Immature natural killer cell (primary cell): Measurements from ENCODE around the gene RNH1. TPM values are rescaled to one million over a fixed set of nuclear protein-coding genes. Genes with fewer than 3 reads are reported as not detected.

Source experiments
- DNase-seq, 3 donors: peaks; one replicate each; pipeline ENCODE4 v3.0.0; 2022; ENCODE audit warnings: mixed read lengths in 1 of 3
- H3K27ac Mint-ChIP-seq, 6 donors: one replicate each; pipeline ENCODE4 v1.8.0; 2020; ENCODE audit warnings: mixed read lengths in 6 of 6, mild to moderate bottlenecking in 5 of 6, inconsistent platforms in 4 of 6, moderate library complexity in 3 of 6
- H3K27me3 Mint-ChIP-seq, 3 donors: one replicate each; pipeline ENCODE4 v1.8.0; 2020 to 2021; ENCODE audit warnings: low read depth in 3 of 3, mild to moderate bottlenecking in 3 of 3, mixed read lengths in 3 of 3, moderate library complexity in 3 of 3, inconsistent platforms in 1 of 3
- H3K36me3 Mint-ChIP-seq, 3 donors: one replicate each; pipeline ENCODE4 v1.8.0; 2020; ENCODE audit warnings: mixed read lengths in 3 of 3, inconsistent platforms in 2 of 3, mild to moderate bottlenecking in 2 of 3
- H3K4me1 Mint-ChIP-seq, 2 donors: one replicate each; pipeline ENCODE4 v1.8.0; 2020; ENCODE audit warnings: inconsistent platforms in 2 of 2, mild to moderate bottlenecking in 2 of 2, mixed read lengths in 2 of 2, moderate library complexity in 1 of 2
- H3K4me3 Mint-ChIP-seq, 5 donors: one replicate each; pipeline ENCODE4 v1.8.0; 2020; ENCODE audit warnings: mild to moderate bottlenecking in 5 of 5, mixed read lengths in 5 of 5, inconsistent platforms in 3 of 5, moderate library complexity in 3 of 5
- H3K9me3 Mint-ChIP-seq, 6 donors: one replicate each; pipeline ENCODE4 v1.8.0; 2020; ENCODE audit warnings: mild to moderate bottlenecking in 6 of 6, mixed read lengths in 6 of 6, inconsistent platforms in 4 of 6, moderate library complexity in 3 of 6
- polyA plus RNA-seq, 3 donors: library from polyadenylated mRNA; unstranded; fragments of 300-500 nt; fragmentation: Illumina TruSeq; gene quantifications; one replicate each; pipeline ENCODE4 v1.2.3, GENCODE V29; 2021

RNH1 gene
- polyA plus RNA-seq, 3 donors from 2014 or later: 164 to 180 (median 168) TPM

- Mint-ChIP-seq H3K27ac (peak overlapping the region in 1 of 6 donors; percentile 17), H3K4me3 (no peak overlapping the region)
- no peak for DNase-seq
Measured at GRCh38 chr11:503179-503981, 3.7 kb downstream of the RNH1 start.

GRCh38 chr11:502288-503178, 4.5 kb downstream of the RNH1 start:
- H3K27ac Mint-ChIP-seq: no peak overlapping the region
- peaks cover 19% of the 10 kb centered on the region in 2 donors for H3K4me1 Mint-ChIP-seq
- H3K27me3 Mint-ChIP-seq: peaks cover 8 to 18% (median 8%) of the 10 kb centered on the region in 3 donors
- H3K9me3 Mint-ChIP-seq: no peaks in the 10 kb centered on the region
- H3K36me3 Mint-ChIP-seq: peaks cover 2 to 4% (median 3%) of the 10 kb centered on the region in 3 donors
- no peak for DNase-seq
- H3K4me3 Mint-ChIP-seq: no peak overlapping the region

More at GRCh38 chr11:503179-503981, 3.7 kb downstream of the RNH1 start:
- Mint-ChIP-seq H3K27me3 (peaks cover 6 to 15% (median 8%) of the 10 kb centered on the region in 3 donors), H3K36me3 (no peaks in the 10 kb centered on the region), H3K4me1 (peaks cover 19 to 23% of the 10 kb centered on the region in 2 donors), H3K9me3 (no peaks in the 10 kb centered on the region)

- Mint-ChIP-seq H3K4me3 (no peak overlapping the region), H3K27ac (peak overlapping the region in 2 of 6 donors; percentile 46 to 49), H3K36me3 (peaks cover 8 to 12% (median 10%) of the 10 kb centered on the region in 3 donors), H3K4me1 (peaks cover 19% of the 10 kb centered on the region in 2 donors), H3K27me3 (peaks cover 8 to 22% (median 13%) of the 10 kb centered on the region in 3 donors), H3K9me3 (no peaks in the 10 kb centered on the region)
- DNase-seq: no peak
Measured at GRCh38 chr11:501683-502287, 5.3 kb downstream of the RNH1 start.

GRCh38 chr11:501001-501682, 5.9 kb downstream of the RNH1 start:
- no peak for DNase-seq
- Mint-ChIP-seq H3K36me3 (peaks cover 8 to 12% (median 10%) of the 10 kb centered on the region in 3 donors), H3K27me3 (peaks cover 7 to 16% (median 9%) of the 10 kb centered on the region in 3 donors), H3K4me3 (no peak overlapping the region), H3K27ac (peak overlapping the region in 1 of 6 donors; percentile 50), H3K9me3 (peaks cover 0 to 2% (median 0%) of the 10 kb centered on the region in 6 donors), H3K4me1 (peaks cover 13 to 16% of the 10 kb centered on the region in 2 donors)

- no peak for DNase-seq
- peaks cover 5 to 13% (median 10%) of the 10 kb centered on the region in 3 donors for H3K27me3 Mint-ChIP-seq
- no peak overlapping the region for H3K4me3 Mint-ChIP-seq
- H3K4me1 Mint-ChIP-seq: peaks cover 0 to 1% of the 10 kb centered on the region in 2 donors
- H3K36me3 Mint-ChIP-seq: peaks cover 12 to 20% (median 14%) of the 10 kb centered on the region in 3 donors
- no peak overlapping the region for H3K27ac Mint-ChIP-seq
- peaks cover 0 to 2% (median 0%) of the 10 kb centered on the region in 6 donors for H3K9me3 Mint-ChIP-seq
Measured at GRCh38 chr11:499201-500076, 7.6 kb downstream of the RNH1 start.

- no peak overlapping the region for H3K27ac Mint-ChIP-seq
- DNase-seq: no peak
- no peak overlapping the region for H3K4me3 Mint-ChIP-seq
- peaks cover 5 to 13% (median 12%) of the 10 kb centered on the region in 3 donors for H3K27me3 Mint-ChIP-seq
- peaks cover 12 to 20% (median 14%) of the 10 kb centered on the region in 3 donors for H3K36me3 Mint-ChIP-seq
- H3K4me1 Mint-ChIP-seq: no peaks in the 10 kb centered on the region
- peaks cover 0 to 2% (median 0%) of the 10 kb centered on the region in 6 donors for H3K9me3 Mint-ChIP-seq
Measured at GRCh38 chr11:498297-499181, 8.5 kb downstream of the RNH1 start.

- DNase-seq: no peak
- H3K27me3 Mint-ChIP-seq: peaks cover 5 to 13% (median 10%) of the 10 kb centered on the region in 3 donors
- H3K36me3 Mint-ChIP-seq: peaks cover 12 to 20% (median 14%) of the 10 kb centered on the region in 3 donors
- H3K9me3 Mint-ChIP-seq: peaks cover 0 to 2% (median 0%) of the 10 kb centered on the region in 6 donors
- H3K4me3 Mint-ChIP-seq: no peak overlapping the region
- H3K27ac Mint-ChIP-seq: peak overlapping the region in 4 of 6 donors; percentile 57 to 81 (median 68)
- H3K4me1 Mint-ChIP-seq: no peaks in the 10 kb centered on the region
Measured at GRCh38 chr11:497565-498296, 9.3 kb downstream of the RNH1 start.

- Mint-ChIP-seq H3K4me1 (no peaks in the 10 kb centered on the region), H3K27me3 (peaks cover 5 to 13% (median 10%) of the 10 kb centered on the region in 3 donors), H3K27ac (peak overlapping the region in 5 of 6 donors; percentile 52 to 81 (median 66)), H3K36me3 (peaks cover 12 to 20% (median 14%) of the 10 kb centered on the region in 3 donors), H3K9me3 (peaks cover 0 to 2% (median 0%) of the 10 kb centered on the region in 6 donors), H3K4me3 (no peak overlapping the region)
- DNase-seq: no peak
Measured at GRCh38 chr11:496834-497564, 10.0 kb downstream of the RNH1 start.

GRCh38 chr11:495537-495931, 11.5 kb downstream of the RNH1 start:
- H3K9me3 Mint-ChIP-seq: peaks cover 0 to 2% (median 0%) of the 10 kb centered on the region in 6 donors
- peaks cover 12 to 20% (median 14%) of the 10 kb centered on the region in 3 donors for H3K36me3 Mint-ChIP-seq

GRCh38 chr11:494761-495536, 12.1 kb downstream of the RNH1 start:
- Mint-ChIP-seq H3K4me3 (no peak overlapping the region), H3K4me1 (no peaks in the 10 kb centered on the region), H3K9me3 (peaks cover 0 to 2% (median 0%) of the 10 kb centered on the region in 6 donors), H3K36me3 (peaks cover 12 to 20% (median 14%) of the 10 kb centered on the region in 3 donors), H3K27ac (no peak overlapping the region), H3K27me3 (peaks cover 5 to 13% (median 10%) of the 10 kb centered on the region in 3 donors)
- no peak for DNase-seq

More at GRCh38 chr11:495537-495931, 11.5 kb downstream of the RNH1 start:
- DNase-seq: no peak
- Mint-ChIP-seq H3K27me3 (peaks cover 5 to 13% (median 10%) of the 10 kb centered on the region in 3 donors), H3K4me1 (no peaks in the 10 kb centered on the region), H3K4me3 (no peak overlapping the region), H3K27ac (peak overlapping the region in 1 of 6 donors; percentile 11)
